HG03097 (cell line): ENCODE results near the gene REEP1.

Experiments
- ATAC-seq: cut with Tn5 transposase; IDR thresholded peaks from one replicate; pipeline ENCODE4 v1.9.1; 2021; ENCODE audit not compliant: unreplicated experiment, low FRiP score

The REEP1 gene, protein sequence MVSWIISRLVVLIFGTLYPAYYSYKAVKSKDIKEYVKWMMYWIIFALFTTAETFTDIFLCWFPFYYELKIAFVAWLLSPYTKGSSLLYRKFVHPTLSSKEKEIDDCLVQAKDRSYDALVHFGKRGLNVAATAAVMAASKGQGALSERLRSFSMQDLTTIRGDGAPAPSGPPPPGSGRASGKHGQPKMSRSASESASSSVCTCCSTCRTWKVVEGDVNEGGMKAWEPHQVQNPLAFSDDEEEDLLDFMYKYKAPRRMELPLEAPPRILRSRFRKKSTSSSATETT

DNA sequence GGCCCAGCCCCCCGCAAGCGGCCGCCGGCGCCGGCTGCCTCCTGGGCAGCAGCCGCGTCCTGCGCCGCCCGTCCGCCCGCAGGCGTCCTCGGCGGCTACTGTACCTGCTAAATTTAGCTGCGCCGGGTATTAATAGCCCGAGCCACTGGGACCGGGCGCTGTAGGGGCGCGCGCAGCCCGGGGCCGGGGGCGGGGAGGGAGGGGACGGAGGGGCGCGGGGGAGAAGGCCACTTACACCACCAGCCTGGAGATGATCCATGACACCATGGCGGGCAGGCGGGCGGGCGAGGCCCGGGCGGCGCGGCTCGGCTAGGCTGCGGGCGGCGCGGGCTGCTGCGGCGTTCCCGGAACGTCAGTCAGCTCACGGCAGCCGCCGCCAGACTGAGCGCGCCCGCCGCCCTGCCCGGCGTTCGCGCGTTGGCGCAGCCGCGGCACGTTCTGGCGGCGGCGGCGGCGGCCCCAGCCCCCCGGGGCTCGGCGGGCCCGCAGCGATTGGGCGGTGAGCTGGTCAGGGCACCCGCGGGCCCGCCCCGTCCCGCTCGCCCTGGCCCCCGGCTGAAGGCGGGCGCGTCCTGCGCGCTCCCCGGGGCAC, at the start of gene REEP1:
Gene REEP1 (minus strand): TSS at position 383 of the 592 bp plus-strand sequence. CDS start 116 bp downstream, at position 267.
- no peak for ATAC-seq

DNA sequence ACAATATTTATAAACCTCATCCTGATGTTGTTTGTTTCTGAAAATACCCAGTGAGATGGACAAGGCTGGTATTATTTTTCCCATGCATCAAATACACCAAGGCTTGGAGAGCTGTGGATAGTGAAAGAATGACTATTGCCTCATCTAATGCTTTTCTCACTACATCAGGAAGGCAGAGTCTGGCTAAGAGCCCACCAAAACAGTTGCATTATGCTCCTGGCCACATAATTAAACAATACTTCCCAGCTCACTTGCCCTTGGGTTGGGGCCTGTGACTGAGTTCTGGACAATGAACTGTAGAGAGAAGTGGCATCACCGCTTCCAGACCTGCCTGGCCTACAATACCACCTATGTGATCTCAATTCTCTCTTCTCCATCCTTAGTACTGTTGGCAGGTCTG, 46.4 kb upstream of the REEP1 start:
- ATAC-seq, result no peak

DNA sequence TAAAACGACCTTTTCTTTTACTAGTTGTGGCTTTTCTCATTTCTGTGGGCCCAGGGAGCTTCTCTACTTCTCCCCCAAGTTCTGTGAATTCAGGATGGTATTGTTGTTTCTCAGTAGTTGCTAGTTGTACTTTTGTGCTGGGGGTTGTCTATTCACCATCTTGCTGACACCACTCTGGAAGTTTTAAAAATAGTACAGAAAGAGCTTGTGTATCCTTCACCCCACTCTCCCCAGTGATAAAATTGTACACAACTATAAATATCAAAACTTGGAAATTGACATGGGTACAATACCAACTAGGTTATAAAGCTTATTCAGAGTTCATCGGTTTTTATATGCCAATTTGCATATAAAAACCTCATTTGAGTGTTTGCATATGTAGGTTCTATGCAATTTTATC, 45.3 kb upstream of the REEP1 start:
- ATAC-seq, result no peak

DNA sequence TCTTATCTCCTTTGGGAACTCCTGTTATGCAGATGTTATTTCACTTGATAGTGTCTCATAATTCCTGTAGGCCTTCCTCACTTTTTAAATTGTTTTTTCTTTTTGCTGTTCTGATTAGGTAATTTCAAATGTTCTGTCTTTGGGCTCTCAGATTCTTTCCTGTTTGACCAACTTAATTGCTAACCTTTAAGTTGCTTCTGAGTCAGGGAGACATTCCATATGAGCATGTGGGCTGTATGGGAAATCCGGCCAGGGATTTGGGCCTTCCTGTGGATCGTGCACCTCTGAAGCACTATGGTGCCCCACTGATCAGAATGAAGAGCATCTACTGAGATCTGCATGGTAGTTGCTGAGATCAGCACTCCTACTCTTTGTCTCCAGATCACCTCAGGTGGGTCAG, 44.7 kb upstream of the REEP1 start:
- ATAC-seq, result no peak

DNA sequence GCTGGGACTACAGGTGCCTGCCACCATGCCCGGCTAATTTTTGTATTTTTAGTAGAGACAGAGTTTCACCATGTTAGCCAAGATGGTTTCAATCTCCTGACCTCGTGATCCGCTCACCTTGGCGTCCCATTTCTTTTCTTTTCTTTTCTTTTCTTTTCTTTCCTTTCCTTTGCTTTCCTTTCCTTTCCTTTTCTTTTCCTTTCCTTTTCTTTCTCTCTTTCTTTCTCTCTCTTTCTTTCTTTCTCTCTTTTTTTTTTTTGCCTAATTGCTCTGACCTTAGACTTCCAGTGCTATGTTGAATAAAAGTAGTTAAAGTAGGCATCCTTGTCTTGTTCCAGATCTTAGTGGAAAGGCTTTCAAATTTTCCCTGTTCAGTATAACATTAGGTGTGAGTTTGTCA, 41.0 kb upstream of the REEP1 start:
- no peak for ATAC-seq

DNA sequence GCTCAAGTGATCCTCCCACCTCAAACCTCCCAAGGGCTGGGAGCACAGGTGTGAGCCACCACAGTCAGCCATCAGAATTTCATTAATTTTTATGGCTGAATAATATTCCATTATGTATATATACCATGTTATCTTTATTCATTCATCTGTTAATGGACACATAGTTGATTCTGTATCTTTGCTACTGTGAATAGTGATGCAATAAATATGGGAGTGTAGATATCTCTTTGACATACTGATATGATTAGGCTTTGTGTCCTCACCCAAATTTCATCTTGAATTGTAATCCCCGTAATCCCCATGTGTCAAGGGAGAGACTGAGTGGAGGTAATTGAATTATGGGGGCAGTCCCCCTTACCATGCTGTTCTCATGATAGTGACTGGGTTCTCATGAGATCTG, 38.2 kb upstream of the REEP1 start:
- no peak for ATAC-seq

DNA sequence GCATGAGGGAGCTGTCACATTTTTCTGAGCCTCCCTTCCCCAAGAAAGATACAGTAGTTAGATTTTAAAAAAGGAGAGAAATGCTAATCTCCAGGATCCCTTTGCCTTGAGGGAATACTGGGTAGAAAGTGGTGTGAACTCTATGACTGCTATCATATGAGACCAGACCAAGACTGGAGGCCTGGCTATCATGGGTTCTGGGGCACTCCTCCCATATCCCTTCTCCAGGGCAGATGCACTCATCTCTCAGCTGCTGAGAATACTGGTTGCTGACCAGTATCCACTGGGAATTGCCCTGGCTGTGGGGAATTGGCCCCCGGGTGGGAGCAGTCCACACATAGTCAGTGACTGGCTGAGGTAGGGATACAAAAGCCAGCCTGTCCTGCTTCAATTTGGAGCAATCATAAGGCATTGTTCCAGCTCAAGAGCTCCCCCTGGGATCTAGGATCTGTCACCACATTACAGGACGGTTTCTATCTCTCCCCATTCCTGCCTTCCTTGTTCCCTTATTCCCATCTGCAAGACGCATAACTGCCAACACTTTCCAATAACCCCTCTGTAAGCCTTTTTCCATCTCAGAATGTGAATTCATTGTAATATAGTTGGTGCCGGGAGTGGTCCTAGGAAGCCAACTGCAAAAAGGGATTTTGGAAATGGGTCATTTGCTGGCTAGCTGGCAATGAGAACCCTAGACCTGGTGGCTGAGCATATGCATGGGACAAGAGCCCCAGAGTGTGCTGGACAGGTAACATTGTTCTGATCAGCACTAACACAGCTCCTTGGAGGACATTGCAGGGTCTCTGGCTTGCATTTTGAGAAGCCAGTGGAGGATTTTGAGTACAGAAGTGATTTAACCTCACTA, 35.4 kb upstream of the REEP1 start:
- ATAC-seq, result no peak

DNA sequence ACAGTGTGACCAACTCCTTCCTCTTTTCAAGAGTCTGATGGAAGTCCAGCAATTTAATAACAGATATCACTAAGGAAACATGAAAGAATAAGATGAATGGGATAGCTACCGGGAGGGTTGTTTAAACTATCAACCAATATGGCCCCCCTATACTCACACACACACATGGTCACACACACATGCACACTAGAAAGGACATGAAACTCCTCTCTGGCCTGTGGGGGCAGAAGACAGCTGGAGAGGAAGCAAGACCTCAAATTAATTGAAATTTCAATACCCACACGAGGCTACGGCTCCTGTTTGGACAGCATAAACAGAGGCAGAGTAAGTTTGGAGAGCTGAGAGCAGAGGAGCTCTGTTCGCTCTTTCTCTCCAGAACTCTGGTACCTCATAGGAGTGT, 34.7 kb upstream of the REEP1 start:
- ATAC-seq, result no peak

DNA sequence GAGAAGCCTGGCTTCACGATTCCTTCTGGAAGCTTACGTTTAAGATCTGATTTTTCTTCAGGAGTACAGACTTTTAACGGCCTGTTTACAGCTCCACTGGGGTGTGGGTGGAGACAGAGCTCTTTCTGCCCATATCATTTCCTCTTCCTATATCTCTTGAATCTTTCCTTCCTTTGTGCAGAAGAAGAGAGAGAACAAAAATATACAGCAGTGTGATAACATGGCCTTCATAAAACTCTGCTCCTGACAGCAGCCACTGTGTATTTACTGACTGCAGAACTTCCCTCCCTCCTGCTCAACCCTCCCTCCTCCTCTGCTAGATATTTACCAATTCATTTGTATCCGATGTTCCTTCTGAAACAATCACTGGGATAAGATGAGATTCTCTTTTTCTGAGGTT, 34.1 kb upstream of the REEP1 start:
- no peak for ATAC-seq

DNA sequence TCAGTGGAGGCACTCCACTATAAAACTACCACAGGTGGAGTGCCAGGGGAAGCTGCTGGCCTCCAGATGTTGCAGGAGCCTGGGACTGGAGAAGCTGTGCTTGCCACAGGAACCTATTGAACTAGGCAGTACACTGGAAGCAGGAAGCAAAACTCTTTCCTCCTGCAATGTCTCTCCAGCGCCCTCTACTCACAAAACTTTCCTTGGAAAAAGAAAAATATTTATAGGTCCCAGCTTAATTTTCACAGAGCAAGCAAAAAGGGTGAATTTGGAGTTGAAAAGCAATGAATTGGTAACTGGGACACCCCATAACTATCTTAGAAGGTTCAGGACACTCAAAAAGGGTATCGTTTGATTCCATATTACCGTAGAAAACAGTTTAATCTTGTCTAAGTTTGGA, 33.2 kb upstream of the REEP1 start:
- no peak for ATAC-seq

DNA sequence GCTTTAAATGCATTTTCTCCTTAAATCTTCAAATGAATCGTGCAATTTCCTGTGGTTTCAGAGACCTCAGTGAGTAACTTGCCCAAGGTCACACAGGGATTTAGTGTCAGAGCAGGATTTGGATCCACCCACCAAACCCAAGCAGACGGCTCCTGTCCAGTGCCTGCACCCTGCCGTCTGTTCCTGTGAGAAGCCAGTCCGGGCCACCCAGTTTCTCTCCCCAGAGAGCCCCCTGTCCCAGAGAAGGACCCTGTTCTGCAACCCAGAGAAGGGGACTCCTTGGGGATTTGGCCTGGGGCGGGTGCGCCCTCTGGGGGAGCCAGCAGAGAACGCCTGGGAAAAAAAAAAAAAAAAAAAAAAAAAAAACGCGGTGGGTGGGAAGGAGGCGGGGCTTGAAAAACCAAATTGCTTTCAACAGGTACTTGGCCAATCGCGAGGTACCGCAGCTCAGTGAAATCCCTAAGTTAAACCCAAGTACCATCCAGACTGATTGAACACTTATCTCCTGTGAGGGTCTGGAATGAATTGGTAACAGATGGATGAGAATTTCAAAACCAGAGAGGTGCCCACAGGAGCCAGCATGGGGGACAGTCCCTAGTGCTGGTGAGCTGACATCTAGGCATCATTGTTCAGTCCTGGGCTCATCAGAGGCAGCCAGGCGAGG, 30.9 kb upstream of the REEP1 start:
- no peak for ATAC-seq

DNA sequence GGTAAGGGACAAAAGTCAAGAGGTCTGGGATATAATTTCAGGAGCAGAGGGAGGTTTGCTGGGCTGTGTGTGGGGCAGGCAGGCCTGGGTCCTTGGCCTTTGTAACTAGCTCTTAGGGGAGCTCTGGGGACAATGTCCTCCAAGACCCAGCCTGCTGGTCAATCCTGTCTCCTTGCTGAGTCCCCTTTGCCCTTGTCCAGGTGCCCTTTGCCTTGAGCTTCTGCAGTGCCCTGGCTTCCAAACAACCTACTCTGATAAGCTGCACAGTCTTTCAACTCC, 30.0 kb upstream of the REEP1 start:
- no peak for ATAC-seq

DNA sequence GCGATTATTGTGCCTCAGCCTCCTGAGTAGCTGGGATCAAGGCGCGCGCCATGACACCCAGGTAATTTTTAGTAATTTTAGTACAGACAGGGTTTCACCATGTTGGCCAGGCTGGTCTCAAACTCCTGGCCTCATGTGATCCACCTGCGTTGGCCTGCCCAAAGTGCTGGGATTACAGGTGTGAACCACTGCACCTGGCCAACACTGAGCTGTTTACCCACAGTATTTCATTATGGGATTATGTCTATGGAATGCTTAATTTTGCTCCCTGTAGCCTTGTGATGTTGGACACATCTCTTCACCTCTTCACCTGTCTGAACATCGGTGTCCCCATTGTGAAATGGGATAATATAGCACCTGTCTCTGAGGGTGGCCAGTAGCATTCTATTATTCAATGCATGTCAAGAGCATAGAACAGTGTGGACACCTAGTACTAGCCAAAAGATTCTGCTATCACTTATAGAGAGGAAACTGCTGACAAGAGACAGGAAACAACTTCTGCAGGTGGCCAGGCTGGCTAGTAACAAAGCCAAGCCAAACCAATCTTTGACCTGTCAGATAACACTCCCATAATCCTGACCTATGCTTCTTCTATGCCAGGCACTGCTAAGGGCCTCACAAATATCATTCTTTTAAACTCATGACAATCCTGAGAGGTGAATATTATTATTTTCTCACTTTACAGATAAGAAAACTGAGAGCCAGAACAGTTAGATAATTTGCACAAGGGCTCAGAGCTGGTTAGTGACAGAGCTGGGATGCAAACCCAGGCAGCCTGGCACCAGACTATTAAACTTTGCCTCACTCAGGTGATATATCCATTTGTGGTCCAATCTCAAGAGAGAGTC, 29.4 kb upstream of the REEP1 start:
- ATAC-seq, result no peak

DNA sequence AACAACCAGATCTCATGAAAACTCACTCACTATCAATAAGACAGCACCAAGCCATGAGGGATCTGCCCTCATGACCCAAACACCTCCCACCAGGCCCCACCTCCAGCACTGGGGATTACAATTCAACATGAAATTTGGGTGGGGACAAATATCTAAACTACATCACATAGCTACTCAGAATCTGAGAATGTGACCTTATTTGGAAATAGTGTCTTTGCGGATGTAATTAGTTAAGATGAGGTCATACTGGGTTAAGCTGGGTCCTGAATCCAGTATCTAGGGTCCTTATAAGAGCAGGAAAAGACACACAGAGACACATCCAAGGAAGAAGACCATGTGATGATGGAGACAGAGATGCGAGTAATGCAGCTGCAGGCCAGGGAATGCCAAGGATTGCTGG, 27.5 kb upstream of the REEP1 start:
- no peak for ATAC-seq

DNA sequence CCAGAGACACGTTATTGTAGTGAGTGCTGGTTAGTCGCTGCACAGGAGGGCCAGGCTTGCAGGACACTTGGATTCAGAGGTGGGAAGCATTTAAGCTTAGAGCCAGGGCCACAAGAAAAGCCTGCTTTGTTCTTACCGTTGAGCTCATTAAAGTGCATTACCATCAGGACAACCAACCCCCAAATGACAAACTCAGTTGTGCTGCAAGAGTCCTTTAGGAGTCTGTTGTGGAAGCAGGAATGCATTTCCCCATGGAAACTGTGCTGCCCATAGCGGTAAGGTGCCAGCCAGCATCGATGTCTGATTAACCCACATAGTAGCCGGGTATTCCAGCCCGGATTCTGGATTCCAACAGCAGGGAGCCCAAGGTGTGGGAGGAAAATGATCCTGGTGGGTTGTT, 23.4 kb upstream of the REEP1 start:
- ATAC-seq, result no peak

DNA sequence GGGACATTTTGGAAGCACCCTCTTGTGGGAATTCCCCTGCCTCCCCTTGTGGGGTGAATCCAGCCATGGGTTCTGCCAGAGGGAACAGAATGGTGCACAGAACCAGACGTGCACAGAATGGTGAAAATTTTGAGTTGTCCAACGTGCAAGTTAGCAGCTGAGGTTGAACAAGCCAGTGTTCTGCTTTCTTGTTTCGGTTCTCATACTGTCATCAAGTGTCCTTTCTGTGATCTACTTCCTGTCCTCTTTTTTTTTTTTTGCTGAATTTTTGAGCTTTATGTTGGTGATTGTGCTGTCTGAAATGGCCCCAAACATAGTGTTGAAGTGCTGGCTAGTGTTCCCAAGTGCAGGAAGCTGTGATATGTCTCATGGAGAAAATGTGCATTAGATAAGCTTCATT, 21.5 kb upstream of the REEP1 start:
- no peak for ATAC-seq

DNA sequence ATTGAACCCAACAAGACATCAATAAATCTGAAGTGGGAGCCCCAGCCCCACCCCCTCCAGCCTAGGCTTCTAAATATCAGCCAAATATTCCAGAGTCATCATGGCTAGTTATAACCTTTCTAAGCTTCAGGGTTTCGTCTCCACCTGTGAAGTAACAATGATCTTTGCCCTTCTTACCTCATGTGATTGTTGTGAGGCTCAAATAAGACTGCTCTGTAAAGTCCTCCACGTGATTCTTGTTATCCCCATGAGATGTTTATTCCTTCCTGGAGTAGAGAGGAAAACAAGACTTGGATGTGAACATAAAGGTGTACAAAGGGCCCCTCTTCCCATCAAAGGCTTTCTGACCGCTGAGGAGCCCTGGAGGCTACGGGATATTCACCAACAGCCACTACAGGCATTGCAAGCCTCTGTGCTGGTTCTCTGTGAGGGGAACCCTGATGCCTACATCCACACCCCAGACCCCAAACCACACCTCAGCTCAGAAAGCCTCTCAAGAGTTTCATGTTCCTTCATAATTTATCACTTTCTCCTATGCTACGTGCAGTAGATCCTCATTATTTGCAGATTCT, 20.1 kb upstream of the REEP1 start:
- no peak for ATAC-seq

DNA sequence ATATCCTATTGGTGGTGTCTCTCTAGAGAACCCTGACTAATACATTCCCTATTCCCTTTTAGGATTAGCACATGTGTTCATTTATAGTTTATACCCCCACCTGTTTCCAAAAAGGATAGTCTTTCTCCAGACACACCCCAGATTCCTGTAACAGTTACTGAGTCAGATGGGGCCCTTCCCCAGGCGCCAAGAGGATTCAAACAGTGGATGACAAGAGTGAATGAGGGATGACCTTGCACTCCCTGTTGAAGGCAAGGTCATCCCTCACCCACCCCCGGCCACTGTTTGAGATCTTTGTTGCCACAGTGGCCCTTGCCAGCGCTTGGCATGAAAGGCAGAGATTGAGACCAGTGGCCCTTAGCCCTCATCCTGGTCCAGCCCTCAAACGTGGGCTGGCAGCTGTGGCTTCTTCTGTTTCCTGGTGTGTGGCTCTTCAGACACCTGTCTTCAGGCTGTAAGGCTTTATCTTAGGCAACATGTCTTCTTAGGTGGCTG, 15.3 kb upstream of the REEP1 start:
- no peak for ATAC-seq

DNA sequence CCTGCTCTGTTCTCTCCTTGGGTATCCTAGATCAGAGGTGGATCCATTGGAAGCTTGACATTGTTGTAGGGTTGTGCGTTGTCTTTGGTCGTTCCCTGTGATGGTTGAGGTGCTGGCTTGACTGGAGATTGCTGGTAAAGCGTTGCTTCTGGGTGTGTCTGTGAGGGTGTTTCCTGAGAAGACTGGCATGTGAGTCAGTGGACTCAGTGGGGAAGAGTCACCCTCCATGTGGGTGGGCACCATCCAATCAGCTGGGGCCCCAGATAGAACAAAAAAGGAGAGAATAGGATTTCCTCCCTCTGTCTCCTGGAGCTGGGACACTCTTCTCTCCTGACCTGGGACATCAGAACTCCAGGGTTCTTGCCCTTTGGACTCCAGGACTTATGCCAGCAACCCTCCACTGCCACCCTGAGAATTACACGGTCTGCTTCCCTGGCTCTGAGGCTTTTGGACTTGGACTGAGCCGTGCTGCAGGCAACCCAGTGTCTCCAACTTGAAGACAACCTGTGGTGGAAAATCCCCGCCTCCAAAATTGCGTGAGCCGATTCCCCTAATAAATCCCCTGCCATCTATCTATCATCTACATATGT, 14.8 kb upstream of the REEP1 start:
- no peak for ATAC-seq

DNA sequence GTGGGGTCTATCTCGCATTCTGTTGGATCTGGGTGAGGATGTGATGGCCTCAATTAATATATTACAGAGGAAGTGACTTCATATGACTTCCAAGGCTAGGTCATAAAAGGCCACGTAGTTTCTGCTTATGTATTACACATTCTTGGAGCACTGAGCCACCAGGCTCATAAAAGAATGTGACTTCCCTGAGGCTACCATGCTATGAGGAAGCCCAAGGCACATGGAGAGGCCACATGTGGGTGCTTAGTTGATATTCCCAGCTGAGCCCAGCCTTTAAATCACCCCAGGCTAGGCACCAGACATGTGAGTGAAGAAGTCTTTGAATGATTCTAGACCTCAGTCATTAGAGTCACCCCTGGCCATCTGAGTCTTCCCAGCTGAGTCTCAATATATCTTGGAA, 13.3 kb upstream of the REEP1 start:
- ATAC-seq, result no peak
